GM12874 (cell line): ENCODE data around the gene EPHA1.

Source experiments
- CTCF ChIP-seq: IDR thresholded peaks from 2 replicates; pipeline ENCODE4 v1.5.1; 2011; ENCODE audit warnings: low read depth, mild to moderate bottlenecking, control low read depth, low read length, moderate library complexity; ENCODE audit not compliant: insufficient read depth

EPHA1 gene

GRCh38 chr7:143439866-143440265 lies 31.2 kb upstream of the EPHA1 start:
- no peak for TF ChIP-seq CTCF

- no peak for TF ChIP-seq CTCF
These were observed 28.9 kb upstream of the EPHA1 start for GRCh38 chr7:143437578-143437977.

GRCh38 chr7:143436325-143436946 lies 27.8 kb upstream of the EPHA1 start:
- TF ChIP-seq CTCF: no peak

- no peak for TF ChIP-seq CTCF
These were observed 26.6 kb upstream of the EPHA1 start for GRCh38 chr7:143435266-143435665.

GRCh38 chr7:143434660-143435059 lies 26.0 kb upstream of the EPHA1 start:
- no peak for TF ChIP-seq CTCF

- no peak for TF ChIP-seq CTCF
These were observed 25.1 kb upstream of the EPHA1 start for GRCh38 chr7:143433759-143434158.

GRCh38 chr7:143431109-143431508 lies 22.5 kb upstream of the EPHA1 start:
- no peak for TF ChIP-seq CTCF
